Keratinocyte (primary cell): ENCODE results near the gene R3HDM2. TPM values are rescaled to one million over a fixed set of nuclear protein-coding genes. Genes with fewer than 3 reads are reported as not detected.

ENCODE experiments used
- DNase-seq: peaks from one replicate; pipeline ENCODE4 v3.0.0-alpha.2; 2011; ENCODE audit warnings: low read depth, missing footprints, low spot score
- FAIRE-seq: peaks from 2 replicates; lab custom pipeline; 2011; peaks lifted over from hg19 to GRCh38; lab: Jason Lieb, UNC
- H2AFZ ChIP-seq: 2 replicates; pipeline ENCODE4 v1.6.0; 2012; ENCODE audit warnings: low read length, control low read depth, inconsistent platforms; ENCODE audit not compliant: control insufficient read depth
- H3K27ac ChIP-seq: 2 replicates; pipeline ENCODE4 v1.5.1; 2011; ENCODE audit warnings: low read length; ENCODE audit not compliant: control insufficient read depth, insufficient read depth
- H3K27me3 ChIP-seq: 3 replicates; pipeline ENCODE4 v1.6.0; 2011; ENCODE audit warnings: low read length; ENCODE audit not compliant: control insufficient read depth, insufficient read depth; ENCODE audit errors: extremely low read depth
- H3K36me3 ChIP-seq, 2 experiments: 2 replicates in 1 of 2; 3 replicates in 1 of 2; pipeline ENCODE4 v1.5.1; 2011; ENCODE audit warnings: low read length in 2 of 2, mild to moderate bottlenecking in 1 of 2; ENCODE audit not compliant: control insufficient read depth in 2 of 2, insufficient read depth in 2 of 2; ENCODE audit errors: extremely low read depth in 1 of 2
- H3K4me1 ChIP-seq: 3 replicates; pipeline ENCODE4 v1.5.1; 2011; ENCODE audit warnings: low read length; ENCODE audit not compliant: control insufficient read depth, insufficient read depth; ENCODE audit errors: extremely low read depth
- H3K4me2 ChIP-seq: 3 replicates; pipeline ENCODE4 v1.6.0; 2011; ENCODE audit warnings: low read depth, low read length; ENCODE audit not compliant: control insufficient read depth, insufficient read depth; ENCODE audit errors: extremely low read depth
- H3K4me3 ChIP-seq, 3 experiments: fragments of 200-600 bp in 1 of 3; sonication (generic) in 1 of 3; 2 replicates in 2 of 3; 3 replicates in 1 of 3; pipeline ENCODE4 v1.5.1; 2011 to 2016; ENCODE audit warnings: low read length in 3 of 3, mild to moderate bottlenecking in 3 of 3, control low read depth in 2 of 3, inconsistent platforms in 1 of 3, low read depth in 1 of 3, mixed read lengths in 1 of 3, mixed run types in 1 of 3, moderate library complexity in 1 of 3; ENCODE audit not compliant: control insufficient read depth in 2 of 3, insufficient read depth in 2 of 3; ENCODE audit errors: extremely low read depth in 1 of 3
- H3K79me2 ChIP-seq: 2 replicates; pipeline ENCODE4 v1.6.0; 2012; ENCODE audit warnings: low read length; ENCODE audit not compliant: control insufficient read depth, insufficient read depth
- H3K9ac ChIP-seq: 3 replicates; pipeline ENCODE4 v1.6.0; 2011; ENCODE audit warnings: low read length; ENCODE audit not compliant: control insufficient read depth, insufficient read depth; ENCODE audit errors: extremely low read depth
- H3K9me1 ChIP-seq: 3 replicates; pipeline ENCODE4 v1.6.0; 2011; ENCODE audit warnings: low read length; ENCODE audit not compliant: control insufficient read depth, insufficient read depth; ENCODE audit errors: extremely low read depth
- H3K9me3 ChIP-seq: 2 replicates; pipeline ENCODE4 v1.5.1; 2012; ENCODE audit warnings: low read depth, low read length; ENCODE audit not compliant: control insufficient read depth
- H4K20me1 ChIP-seq: 3 replicates; pipeline ENCODE4 v1.6.0; 2011; ENCODE audit warnings: low read length; ENCODE audit not compliant: control insufficient read depth, insufficient read depth; ENCODE audit errors: extremely low read depth
- EZH2 ChIP-seq: IDR thresholded peaks from one replicate; pipeline ENCODE4 v1.6.1; 2012; ENCODE audit warnings: inconsistent platforms, mild to moderate bottlenecking, low read length, moderate library complexity
- dilution Hi-C: fragments of 300-500 bp; cut with MboI; formaldehyde crosslinking; loops from one replicate; pipeline ENCODE4 v1.7.0; 2020; ENCODE audit warnings: low sequenced_read_pairs; ENCODE audit not compliant: extremely low pct_ligation_motif_present
- polyA plus RNA-seq, 5 experiments: library from polyadenylated mRNA; depleted of rRNA in 3 of 5; stranded (reverse) in 3 of 5; stranded (forward) in 1 of 5; unstranded in 1 of 5; fragments of >200 nt; gene quantifications; 1 replicate in 1 of 5; 2 replicates in 3 of 5; 3 replicates in 1 of 5; pipeline versions ENCODE4 v1.2.1 to v1.2.3, GENCODE V29; 2011 to 2012; ENCODE audit warnings: missing spikeins in 2 of 5, low read depth in 1 of 5, low replicate concordance in 1 of 5
- TF ChIP-seq, protein P1 (sequence below), 3 experiments: IDR thresholded peaks in 1 of 3; conservative IDR thresholded peaks in 1 of 3; optimal IDR thresholded peaks in 1 of 3; 2 replicates in 2 of 3; 3 replicates in 1 of 3; pipeline versions ENCODE3 to v1.5.1; 2011; ENCODE audit warnings: low read length in 3 of 3, mild to moderate bottlenecking in 3 of 3, moderate library complexity in 2 of 3, control low read depth in 1 of 3, inconsistent platforms in 1 of 3; ENCODE audit not compliant: insufficient read depth in 2 of 3; ENCODE audit errors: extremely low read depth in 1 of 3

The R3HDM2 gene
- polyA plus RNA-seq, 1 donor (not counting 4 experiments of a cell fraction or from before 2014, with no cell fraction given), result 11.1 TPM

GRCh38 chr12:57330992-57331391 lies 99.9 kb downstream of the R3HDM2 start:
- Histone ChIP-seq H3K9me3 (no peaks in the 10 kb centered on the region), H3K27ac (no peak overlapping the region), H3K4me1 (peaks cover 11% of the 10 kb centered on the region), H3K4me2 (no peak overlapping the region), H2AFZ (no peak overlapping the region), H4K20me1 (no peaks in the 10 kb centered on the region), H3K36me3 (peaks cover 0 to 2% of the 10 kb centered on the region in 2 experiments), H3K4me3 (no peak overlapping the region), H3K27me3 (no peaks in the 10 kb centered on the region), H3K9me1 (no peaks in the 10 kb centered on the region), H3K79me2 (no peaks in the 10 kb centered on the region), H3K9ac (no peak overlapping the region)
- DNase-seq, result no peak
- dilution Hi-C loops, result no loop called here
- no peak for FAIRE-seq
- TF ChIP-seq EZH2, result no peak
- TF ChIP-seq, protein P1, sequence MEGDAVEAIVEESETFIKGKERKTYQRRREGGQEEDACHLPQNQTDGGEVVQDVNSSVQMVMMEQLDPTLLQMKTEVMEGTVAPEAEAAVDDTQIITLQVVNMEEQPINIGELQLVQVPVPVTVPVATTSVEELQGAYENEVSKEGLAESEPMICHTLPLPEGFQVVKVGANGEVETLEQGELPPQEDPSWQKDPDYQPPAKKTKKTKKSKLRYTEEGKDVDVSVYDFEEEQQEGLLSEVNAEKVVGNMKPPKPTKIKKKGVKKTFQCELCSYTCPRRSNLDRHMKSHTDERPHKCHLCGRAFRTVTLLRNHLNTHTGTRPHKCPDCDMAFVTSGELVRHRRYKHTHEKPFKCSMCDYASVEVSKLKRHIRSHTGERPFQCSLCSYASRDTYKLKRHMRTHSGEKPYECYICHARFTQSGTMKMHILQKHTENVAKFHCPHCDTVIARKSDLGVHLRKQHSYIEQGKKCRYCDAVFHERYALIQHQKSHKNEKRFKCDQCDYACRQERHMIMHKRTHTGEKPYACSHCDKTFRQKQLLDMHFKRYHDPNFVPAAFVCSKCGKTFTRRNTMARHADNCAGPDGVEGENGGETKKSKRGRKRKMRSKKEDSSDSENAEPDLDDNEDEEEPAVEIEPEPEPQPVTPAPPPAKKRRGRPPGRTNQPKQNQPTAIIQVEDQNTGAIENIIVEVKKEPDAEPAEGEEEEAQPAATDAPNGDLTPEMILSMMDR (optimal IDR thresholded peaks at IDR 0.05 in 1 of 3, IDR thresholded peaks at IDR 0.05 in 1 of 3, conservative IDR thresholded peaks at IDR 0.05 in 1 of 3; ENCODE audit: extremely low read depth in 1 of 3, insufficient read depth in 2 of 3, low read length in 3 of 3), result no peak

- FAIRE-seq (no peak), DNase-seq (no peak)
- peaks cover 11% of the 10 kb centered on the region for H3K4me1 ChIP-seq
- H2AFZ ChIP-seq, result no peak overlapping the region
- H3K9ac ChIP-seq, result no peak overlapping the region
- H3K4me2 ChIP-seq, result no peak overlapping the region
- dilution Hi-C loops, result no loop called here
- no peaks in the 10 kb centered on the region for H3K9me3 ChIP-seq
- no peaks in the 10 kb centered on the region for H3K79me2 ChIP-seq
- no peaks in the 10 kb centered on the region for H4K20me1 ChIP-seq
- H3K36me3 ChIP-seq, result peaks cover 0 to 2% of the 10 kb centered on the region in 2 experiments
- H3K27ac ChIP-seq, result no peak overlapping the region
- H3K4me3 ChIP-seq, result no peak overlapping the region
- H3K27me3 ChIP-seq, result no peaks in the 10 kb centered on the region
- H3K9me1 ChIP-seq, result no peaks in the 10 kb centered on the region
- TF ChIP-seq EZH2, result no peak
- TF ChIP-seq, protein P1 (optimal IDR thresholded peaks at IDR 0.05 in 1 of 3, IDR thresholded peaks at IDR 0.05 in 1 of 3, conservative IDR thresholded peaks at IDR 0.05 in 1 of 3; ENCODE audit: extremely low read depth in 1 of 3, insufficient read depth in 2 of 3, low read length in 3 of 3), result no peak
Measured at GRCh38 chr12:57329219-57329618, 101.6 kb downstream of the R3HDM2 start.
